HCT116 (cell line): Measurements from ENCODE around the gene ZNF146. TPM values are rescaled to one million over a fixed set of nuclear protein-coding genes. Genes with fewer than 3 reads are reported as not detected.

Experiments
- ATAC-seq: fragments of 200-7000 bp; cut with Tn5 transposase; 2 replicates; pipeline ENCODE4 v1.9.1; 2020; ENCODE audit warnings: mild to moderate bottlenecking, moderate library complexity
- BruUV-seq: library from RNA; stranded (reverse); fragments of 400-500 nt; replicated peaks from 2 replicates; lab custom pipeline; 2021; lab: Mats Ljungman, UMichigan
- CTCF ChIA-PET: fragments of 300-600 bp; sonication (Branson Sonifier 250); formaldehyde crosslinking; loops from one replicate; lab custom pipeline; 2021; ENCODE audit warnings: antibody characterized with exemption; lab: Charles Lee
- POLR2A ChIA-PET: fragments of 300-600, 350-600 bp; sonication (Branson Sonifier 250); formaldehyde crosslinking; loops from one replicate; lab custom pipeline; 2021; ENCODE audit warnings: antibody characterized with exemption; lab: Charles Lee
- RAD21 ChIA-PET, 2 experiments: fragments of 300-600 bp; sonication (Branson Sonifier 250); formaldehyde crosslinking; loops; one replicate each; lab custom pipeline; 2023; ENCODE audit warnings: low total read pairs in 2 of 2; ENCODE audit not compliant: uncharacterized antibody in 2 of 2, unreplicated experiment in 2 of 2, low non-redundant PET in 1 of 2; lab: Charles Lee
- DNase-seq: peaks from one replicate; pipeline ENCODE4 v3.0.0-alpha.2; 2010; ENCODE audit warnings: low read depth, low spot score
- H2AFZ ChIP-seq: fragments of 200-600 bp; shearing (Covaris generic), sonication (generic); 2 replicates; pipeline ENCODE4 v1.6.1; 2017; ENCODE audit warnings: low read depth, mixed run types, mixed read lengths, antibody characterized with exemption, low read length; ENCODE audit not compliant: poor library complexity, severe bottlenecking
- H3K27ac ChIP-seq: 2 replicates; pipeline ENCODE4 v1.5.1; 2012; ENCODE audit warnings: low read depth, low read length
- H3K27me3 ChIP-seq: fragments of 200-600 bp; sonication (generic); 2 replicates; pipeline ENCODE4 v1.6.1; 2016; ENCODE audit warnings: mixed run types, low read length, mixed read lengths; ENCODE audit not compliant: insufficient read depth
- H3K36me3 ChIP-seq, 2 experiments: fragments of 200-500 bp in 1 of 2; fragments of 200-600 bp in 1 of 2; sonication (Bioruptor generic) in 1 of 2; sonication (generic) in 1 of 2; 2 replicates each; pipeline versions ENCODE4 v1.5.1 to v1.6.1; 2014 to 2016; ENCODE audit warnings: low read length in 2 of 2, inconsistent platforms in 1 of 2, mixed read lengths in 1 of 2, mixed run types in 1 of 2; ENCODE audit not compliant: insufficient read depth in 2 of 2, control insufficient read depth in 1 of 2
- H3K4me1 ChIP-seq, 2 experiments: fragments of 200-600 bp in 1 of 2; sonication (generic) in 1 of 2; 2 replicates each; pipeline versions ENCODE4 v1.5.1 to v1.6.1; 2012 to 2017; ENCODE audit warnings: low read length in 2 of 2, inconsistent platforms in 1 of 2, mild to moderate bottlenecking in 1 of 2, mixed read lengths in 1 of 2, mixed run types in 1 of 2, moderate library complexity in 1 of 2; ENCODE audit not compliant: insufficient read depth in 2 of 2, control insufficient read depth in 1 of 2
- H3K4me2 ChIP-seq: fragments of 200-600 bp; sonication (generic); 2 replicates; pipeline ENCODE4 v1.6.1; 2017; ENCODE audit warnings: mixed run types, low read length, mixed read lengths
- H3K4me3 ChIP-seq, 2 experiments: fragments of 200-600 bp in 1 of 2; sonication (generic) in 1 of 2; replicated peaks in 1 of 2; 2 replicates each; pipeline ENCODE4 v1.5.1; 2011 to 2016; ENCODE audit warnings: low read length in 2 of 2, control low read depth in 1 of 2, low read depth in 1 of 2, mild to moderate bottlenecking in 1 of 2, mixed read lengths in 1 of 2, mixed run types in 1 of 2
- H3K79me2 ChIP-seq: fragments of 200-600 bp; sonication (generic); 2 replicates; pipeline ENCODE4 v1.6.1; 2017; ENCODE audit warnings: mild to moderate bottlenecking, mixed run types, low read length, moderate library complexity, mixed read lengths; ENCODE audit not compliant: insufficient read depth
- H3K9ac ChIP-seq: fragments of 200-600 bp; sonication (generic); 2 replicates; pipeline ENCODE4 v1.6.1; 2016; ENCODE audit warnings: low read length, mixed read lengths
- H3K9me2 ChIP-seq: fragments of 200-600 bp; sonication (generic), shearing (Covaris generic); 2 replicates; pipeline ENCODE4 v1.6.1; 2017; ENCODE audit warnings: mixed run types, mild to moderate bottlenecking, moderate library complexity; ENCODE audit not compliant: insufficient read depth
- H3K9me3 ChIP-seq, 2 experiments: fragments of 200-500 bp in 1 of 2; fragments of 200-600 bp in 1 of 2; sonication (Bioruptor generic) in 1 of 2; sonication (generic) in 1 of 2; 2 replicates each; pipeline ENCODE4 v1.6.1; 2014 to 2017; ENCODE audit warnings: low read length in 2 of 2, mixed read lengths in 2 of 2, inconsistent platforms in 1 of 2, low read depth in 1 of 2, mild to moderate bottlenecking in 1 of 2, mixed run types in 1 of 2, moderate library complexity in 1 of 2; ENCODE audit not compliant: control insufficient read depth in 1 of 2, insufficient read depth in 1 of 2
- H4K20me1 ChIP-seq: fragments of 200-600 bp; sonication (generic), shearing (Covaris generic); 2 replicates; pipeline ENCODE4 v1.6.1; 2017; ENCODE audit warnings: mixed run types, mild to moderate bottlenecking, moderate library complexity; ENCODE audit not compliant: insufficient read depth
- ATF3 ChIP-seq: IDR thresholded peaks from 2 replicates; pipeline ENCODE4 v1.6.1; 2012
- CBX3 ChIP-seq: IDR thresholded peaks from 2 replicates; pipeline ENCODE4 v1.6.1; 2012; ENCODE audit warnings: low read depth
- CEBPB ChIP-seq: IDR thresholded peaks from 2 replicates; pipeline ENCODE4 v1.6.1; 2012; ENCODE audit warnings: low read depth
- EGR1 ChIP-seq: IDR thresholded peaks from 2 replicates; pipeline ENCODE4 v1.6.1; 2012; ENCODE audit warnings: low read depth
- ELF1 ChIP-seq: IDR thresholded peaks from 2 replicates; pipeline ENCODE4 v1.6.1; 2012; ENCODE audit warnings: low read depth, borderline replicate concordance
- EZH2 ChIP-seq: fragments of 200-600 bp; sonication (generic); IDR thresholded peaks from 2 replicates; pipeline ENCODE4 v1.6.1; 2017; ENCODE audit warnings: antibody characterized with exemption, mixed run types
- EZH2phosphoT487 ChIP-seq: fragments of 200-600 bp; IDR thresholded peaks from 2 replicates; pipeline ENCODE4 v1.6.1; 2018; ENCODE audit warnings: antibody characterized with exemption, borderline replicate concordance
- FOSL1 ChIP-seq: IDR thresholded peaks from 2 replicates; pipeline ENCODE4 v1.6.1; 2012; ENCODE audit warnings: low read depth
- JUND ChIP-seq: IDR thresholded peaks from 2 replicates; pipeline ENCODE4 v1.6.1; 2012
- POLR2A ChIP-seq: IDR thresholded peaks from 2 replicates; pipeline ENCODE4 v1.7.0; 2011; ENCODE audit warnings: borderline replicate concordance; ENCODE audit not compliant: insufficient read depth, insufficient read length; ENCODE audit errors: extremely low read depth
- POLR2AphosphoS5 ChIP-seq: IDR thresholded peaks from 2 replicates; pipeline ENCODE4 v1.6.1; 2011; ENCODE audit warnings: mild to moderate bottlenecking, low read depth, low read length, moderate library complexity
- REST ChIP-seq: IDR thresholded peaks from 2 replicates; pipeline ENCODE4 v1.6.1; 2012; ENCODE audit warnings: low read depth
- SIN3A ChIP-seq: IDR thresholded peaks from 2 replicates; pipeline ENCODE4 v1.6.1; 2012; ENCODE audit warnings: low read depth
- SP1 ChIP-seq: IDR thresholded peaks from 2 replicates; pipeline ENCODE4 v1.6.1; 2012; ENCODE audit warnings: low read depth
- SRF ChIP-seq: IDR thresholded peaks from 2 replicates; pipeline ENCODE4 v1.6.1; 2012; ENCODE audit warnings: low read depth
- YY1 ChIP-seq: IDR thresholded peaks from 2 replicates; pipeline ENCODE4 v1.6.1; 2011; ENCODE audit warnings: low read length, low read depth, moderate library complexity, mild to moderate bottlenecking; ENCODE audit not compliant: insufficient replicate concordance; ENCODE audit errors: extremely low read depth
- ZBTB33 ChIP-seq: IDR thresholded peaks from 2 replicates; pipeline ENCODE4 v1.6.1; 2011; ENCODE audit warnings: mild to moderate bottlenecking, low read length, moderate library complexity; ENCODE audit not compliant: insufficient replicate concordance; ENCODE audit errors: extremely low read depth
- ZFX ChIP-seq: fragments of 450-650 bp; IDR thresholded peaks from 2 replicates; pipeline ENCODE4 v1.6.1; 2017
- intact Hi-C: fragments of 100-400 bp; cut with micrococcal nuclease; formaldehyde crosslinking; loops from 2 replicates; pipeline ENCODE4 v1.10.0; 2022
- total RNA-seq: library from RNA; stranded (reverse); gene quantifications from one replicate; pipeline ENCODE4 v1.2.1, GENCODE V29; 2021; ENCODE audit not compliant: unreplicated experiment
- TF ChIP-seq, protein P1 (sequence below): IDR thresholded peaks from 2 replicates; pipeline ENCODE4 v1.6.1; 2012

ZNF146 gene
- total RNA-seq, 1 experiment from 2014 or later, result 105 TPM

DNA sequence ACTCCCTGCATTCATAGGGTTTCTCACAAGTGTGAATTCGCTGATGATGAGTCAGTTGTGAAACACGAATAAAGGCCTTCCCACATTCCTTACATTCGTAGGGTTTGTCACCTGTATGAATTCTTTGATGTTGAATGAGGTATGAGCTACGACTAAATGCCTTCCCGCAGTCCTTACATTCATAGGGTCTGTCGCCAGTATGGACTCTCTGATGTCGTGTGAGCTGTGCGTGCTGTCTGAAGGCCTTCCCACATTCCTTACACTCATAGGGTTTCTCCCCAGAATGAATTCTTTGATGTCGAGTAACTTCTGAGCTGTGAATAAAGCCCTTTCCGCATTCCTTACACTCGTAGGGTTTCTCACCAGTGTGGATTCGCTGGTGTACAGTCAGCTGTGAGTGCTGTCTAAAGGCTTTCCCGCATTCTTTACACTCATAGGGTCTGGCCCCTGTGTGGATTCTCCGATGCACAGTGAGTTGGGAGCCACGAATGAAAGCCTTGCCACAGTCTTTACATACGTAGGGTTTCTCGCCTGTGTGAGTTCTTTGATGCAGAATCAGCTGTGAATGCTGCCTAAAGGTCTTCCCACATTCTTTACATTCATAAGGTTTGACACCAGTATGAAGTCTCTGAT is 32.2 kb upstream of the ZNF146 start (continued):
- TF ChIP-seq ZBTB33 (no peak), SIN3A (0 out of 2 replicates have a peak, but pooled peaks have one; percentile 31)

GRCh38 chr19:36183245-36183628 is 31.7 kb upstream of the ZNF146 start:
- POLR2A ChIA-PET, result no interaction called here
- peak overlapping the region; percentile 64 for H3K4me2 ChIP-seq
- ATAC-seq (peak; percentile 36), DNase-seq (no peak)
- peaks cover 15 to 45% of the 10 kb centered on the region in 2 experiments for H3K4me1 ChIP-seq
- H3K27me3 ChIP-seq, result no peaks in the 10 kb centered on the region
- H2AFZ ChIP-seq, result no peak overlapping the region
- H3K4me3 ChIP-seq, result peak overlapping the region in 1 of 2 experiments; percentile 5; a peak in 1 of 4 replicates
- no peaks in the 10 kb centered on the region for H4K20me1 ChIP-seq
- RAD21 ChIA-PET, result no interaction called here
- CTCF ChIA-PET, result no interaction called here
- H3K9ac ChIP-seq, result peak overlapping the region; percentile 56
- H3K36me3 ChIP-seq, result no peaks in the 10 kb centered on the region
- no peaks in the 10 kb centered on the region for H3K9me2 ChIP-seq
- no TSS peak for BruUV-seq
- H3K27ac ChIP-seq, result peak overlapping the region; percentile 58; the same call in 1 of the 2 replicates
- intact Hi-C loops, result no loop called here
- H3K9me3 ChIP-seq, result no peaks in the 10 kb centered on the region
- H3K79me2 ChIP-seq, result no peaks in the 10 kb centered on the region
- TF ChIP-seq EGR1 (no peak), POLR2AphosphoS5 (no peak), SRF (no peak), ATF3 (no peak), SP1 (no peak), FOSL1 (no peak), EZH2phosphoT487 (no peak), ZFX (no peak), CBX3 (no peak), YY1 (no peak), CEBPB (no peak), POLR2A (no peak), JUND (no peak), EZH2 (no peak), ELF1 (no peak), REST (no peak), ZBTB33 (no peak)
- TF ChIP-seq, protein P1, sequence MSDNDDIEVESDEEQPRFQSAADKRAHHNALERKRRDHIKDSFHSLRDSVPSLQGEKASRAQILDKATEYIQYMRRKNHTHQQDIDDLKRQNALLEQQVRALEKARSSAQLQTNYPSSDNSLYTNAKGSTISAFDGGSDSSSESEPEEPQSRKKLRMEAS, result no peak
